HCT116 (cell line): ENCODE results near the gene THOC6. TPM values are rescaled to one million over a fixed set of nuclear protein-coding genes. Genes with fewer than 3 reads are reported as not detected.

Source experiments
- ATAC-seq: fragments of 200-7000 bp; cut with Tn5 transposase; 2 replicates; pipeline ENCODE4 v1.9.1; 2020; ENCODE audit warnings: mild to moderate bottlenecking, moderate library complexity
- BruUV-seq: library from RNA; stranded (reverse); fragments of 400-500 nt; replicated peaks from 2 replicates; lab custom pipeline; 2021; lab: Mats Ljungman, UMichigan
- CTCF ChIA-PET: fragments of 300-600 bp; sonication (Branson Sonifier 250); formaldehyde crosslinking; loops from one replicate; lab custom pipeline; 2021; ENCODE audit warnings: antibody characterized with exemption; lab: Charles Lee
- POLR2A ChIA-PET: fragments of 300-600, 350-600 bp; sonication (Branson Sonifier 250); formaldehyde crosslinking; loops from one replicate; lab custom pipeline; 2021; ENCODE audit warnings: antibody characterized with exemption; lab: Charles Lee
- RAD21 ChIA-PET, 2 experiments: fragments of 300-600 bp; sonication (Branson Sonifier 250); formaldehyde crosslinking; loops; one replicate each; lab custom pipeline; 2023; ENCODE audit warnings: low total read pairs in 2 of 2; ENCODE audit not compliant: uncharacterized antibody in 2 of 2, unreplicated experiment in 2 of 2, low non-redundant PET in 1 of 2; lab: Charles Lee
- DNase-seq: peaks from one replicate; pipeline ENCODE4 v3.0.0-alpha.2; 2010; ENCODE audit warnings: low read depth, low spot score
- H2AFZ ChIP-seq: fragments of 200-600 bp; shearing (Covaris generic), sonication (generic); 2 replicates; pipeline ENCODE4 v1.6.1; 2017; ENCODE audit warnings: low read depth, mixed run types, mixed read lengths, antibody characterized with exemption, low read length; ENCODE audit not compliant: poor library complexity, severe bottlenecking
- H3K27ac ChIP-seq: 2 replicates; pipeline ENCODE4 v1.5.1; 2012; ENCODE audit warnings: low read depth, low read length
- H3K27me3 ChIP-seq: fragments of 200-600 bp; sonication (generic); 2 replicates; pipeline ENCODE4 v1.6.1; 2016; ENCODE audit warnings: mixed run types, low read length, mixed read lengths; ENCODE audit not compliant: insufficient read depth
- H3K36me3 ChIP-seq, 2 experiments: fragments of 200-500 bp in 1 of 2; fragments of 200-600 bp in 1 of 2; sonication (Bioruptor generic) in 1 of 2; sonication (generic) in 1 of 2; 2 replicates each; pipeline versions ENCODE4 v1.5.1 to v1.6.1; 2014 to 2016; ENCODE audit warnings: low read length in 2 of 2, inconsistent platforms in 1 of 2, mixed read lengths in 1 of 2, mixed run types in 1 of 2; ENCODE audit not compliant: insufficient read depth in 2 of 2, control insufficient read depth in 1 of 2
- H3K4me1 ChIP-seq, 2 experiments: fragments of 200-600 bp in 1 of 2; sonication (generic) in 1 of 2; 2 replicates each; pipeline versions ENCODE4 v1.5.1 to v1.6.1; 2012 to 2017; ENCODE audit warnings: low read length in 2 of 2, inconsistent platforms in 1 of 2, mild to moderate bottlenecking in 1 of 2, mixed read lengths in 1 of 2, mixed run types in 1 of 2, moderate library complexity in 1 of 2; ENCODE audit not compliant: insufficient read depth in 2 of 2, control insufficient read depth in 1 of 2
- H3K4me2 ChIP-seq: fragments of 200-600 bp; sonication (generic); 2 replicates; pipeline ENCODE4 v1.6.1; 2017; ENCODE audit warnings: mixed run types, low read length, mixed read lengths
- H3K4me3 ChIP-seq, 2 experiments: fragments of 200-600 bp in 1 of 2; sonication (generic) in 1 of 2; replicated peaks in 1 of 2; 2 replicates each; pipeline ENCODE4 v1.5.1; 2011 to 2016; ENCODE audit warnings: low read length in 2 of 2, control low read depth in 1 of 2, low read depth in 1 of 2, mild to moderate bottlenecking in 1 of 2, mixed read lengths in 1 of 2, mixed run types in 1 of 2
- H3K79me2 ChIP-seq: fragments of 200-600 bp; sonication (generic); 2 replicates; pipeline ENCODE4 v1.6.1; 2017; ENCODE audit warnings: mild to moderate bottlenecking, mixed run types, low read length, moderate library complexity, mixed read lengths; ENCODE audit not compliant: insufficient read depth
- H3K9ac ChIP-seq: fragments of 200-600 bp; sonication (generic); 2 replicates; pipeline ENCODE4 v1.6.1; 2016; ENCODE audit warnings: low read length, mixed read lengths
- H3K9me2 ChIP-seq: fragments of 200-600 bp; sonication (generic), shearing (Covaris generic); 2 replicates; pipeline ENCODE4 v1.6.1; 2017; ENCODE audit warnings: mixed run types, mild to moderate bottlenecking, moderate library complexity; ENCODE audit not compliant: insufficient read depth
- H3K9me3 ChIP-seq, 2 experiments: fragments of 200-500 bp in 1 of 2; fragments of 200-600 bp in 1 of 2; sonication (Bioruptor generic) in 1 of 2; sonication (generic) in 1 of 2; 2 replicates each; pipeline ENCODE4 v1.6.1; 2014 to 2017; ENCODE audit warnings: low read length in 2 of 2, mixed read lengths in 2 of 2, inconsistent platforms in 1 of 2, low read depth in 1 of 2, mild to moderate bottlenecking in 1 of 2, mixed run types in 1 of 2, moderate library complexity in 1 of 2; ENCODE audit not compliant: control insufficient read depth in 1 of 2, insufficient read depth in 1 of 2
- H4K20me1 ChIP-seq: fragments of 200-600 bp; sonication (generic), shearing (Covaris generic); 2 replicates; pipeline ENCODE4 v1.6.1; 2017; ENCODE audit warnings: mixed run types, mild to moderate bottlenecking, moderate library complexity; ENCODE audit not compliant: insufficient read depth
- ATF3 ChIP-seq: IDR thresholded peaks from 2 replicates; pipeline ENCODE4 v1.6.1; 2012
- CBX3 ChIP-seq: IDR thresholded peaks from 2 replicates; pipeline ENCODE4 v1.6.1; 2012; ENCODE audit warnings: low read depth
- CTCF ChIP-seq, 3 experiments: fragments of 200-600 bp in 1 of 3; sonication (generic) in 1 of 3; IDR thresholded peaks in 2 of 3; conservative IDR thresholded peaks in 1 of 3; 2 replicates each; pipeline ENCODE4 v1.5.1; 2012 to 2017; ENCODE audit warnings: low read depth in 2 of 3, low read length in 2 of 3, antibody characterized with exemption in 1 of 3, borderline replicate concordance in 1 of 3, control low read depth in 1 of 3, mild to moderate bottlenecking in 1 of 3, mixed read lengths in 1 of 3, mixed run types in 1 of 3, moderate library complexity in 1 of 3; ENCODE audit not compliant: insufficient read depth in 1 of 3
- EZH2 ChIP-seq: fragments of 200-600 bp; sonication (generic); IDR thresholded peaks from 2 replicates; pipeline ENCODE4 v1.6.1; 2017; ENCODE audit warnings: antibody characterized with exemption, mixed run types
- EZH2phosphoT487 ChIP-seq: fragments of 200-600 bp; IDR thresholded peaks from 2 replicates; pipeline ENCODE4 v1.6.1; 2018; ENCODE audit warnings: antibody characterized with exemption, borderline replicate concordance
- FOSL1 ChIP-seq: IDR thresholded peaks from 2 replicates; pipeline ENCODE4 v1.6.1; 2012; ENCODE audit warnings: low read depth
- JUND ChIP-seq: IDR thresholded peaks from 2 replicates; pipeline ENCODE4 v1.6.1; 2012
- POLR2A ChIP-seq: IDR thresholded peaks from 2 replicates; pipeline ENCODE4 v1.7.0; 2011; ENCODE audit warnings: borderline replicate concordance; ENCODE audit not compliant: insufficient read depth, insufficient read length; ENCODE audit errors: extremely low read depth
- POLR2AphosphoS5 ChIP-seq: IDR thresholded peaks from 2 replicates; pipeline ENCODE4 v1.6.1; 2011; ENCODE audit warnings: mild to moderate bottlenecking, low read depth, low read length, moderate library complexity
- RAD21 ChIP-seq: IDR thresholded peaks from 2 replicates; pipeline ENCODE4 v1.6.1; 2012; ENCODE audit warnings: low read depth, mild to moderate bottlenecking
- SIN3A ChIP-seq: IDR thresholded peaks from 2 replicates; pipeline ENCODE4 v1.6.1; 2012; ENCODE audit warnings: low read depth
- SRF ChIP-seq: IDR thresholded peaks from 2 replicates; pipeline ENCODE4 v1.6.1; 2012; ENCODE audit warnings: low read depth
- TCF7L2 ChIP-seq: IDR thresholded peaks from 2 replicates; pipeline ENCODE4 v1.7.0; 2011; ENCODE audit warnings: borderline replicate concordance, inconsistent platforms; ENCODE audit not compliant: insufficient read depth, insufficient read length; ENCODE audit errors: extremely low read depth
- YY1 ChIP-seq: IDR thresholded peaks from 2 replicates; pipeline ENCODE4 v1.6.1; 2011; ENCODE audit warnings: low read length, low read depth, moderate library complexity, mild to moderate bottlenecking; ENCODE audit not compliant: insufficient replicate concordance; ENCODE audit errors: extremely low read depth
- ZBTB33 ChIP-seq: IDR thresholded peaks from 2 replicates; pipeline ENCODE4 v1.6.1; 2011; ENCODE audit warnings: mild to moderate bottlenecking, low read length, moderate library complexity; ENCODE audit not compliant: insufficient replicate concordance; ENCODE audit errors: extremely low read depth
- ZFX ChIP-seq: fragments of 450-650 bp; IDR thresholded peaks from 2 replicates; pipeline ENCODE4 v1.6.1; 2017
- ZNF274 ChIP-seq: fragments of 200-500 bp; sonication (Bioruptor generic); IDR thresholded peaks from 2 replicates; pipeline ENCODE4 v1.6.1; 2014; ENCODE audit warnings: mild to moderate bottlenecking, low read depth, low read length, inconsistent platforms
- intact Hi-C: fragments of 100-400 bp; cut with micrococcal nuclease; formaldehyde crosslinking; loops from 2 replicates; pipeline ENCODE4 v1.10.0; 2022
- total RNA-seq: library from RNA; stranded (reverse); gene quantifications from one replicate; pipeline ENCODE4 v1.2.1, GENCODE V29; 2021; ENCODE audit not compliant: unreplicated experiment

THOC6 gene
- total RNA-seq, 1 experiment from 2014 or later, result 62.9 TPM

GRCh38 chr16:3049921-3050481 lies 26.2 kb downstream of the THOC6 start:
- Histone ChIP-seq H3K79me2 (no peaks in the 10 kb centered on the region), H3K9me2 (no peaks in the 10 kb centered on the region), H3K36me3 (no peaks in the 10 kb centered on the region), H3K27me3 (no peaks in the 10 kb centered on the region), H3K4me2 (no peak overlapping the region), H3K4me3 (no peak overlapping the region), H3K27ac (no peak overlapping the region), H3K9ac (no peak overlapping the region), H3K4me1 (peaks cover 0 to 27% of the 10 kb centered on the region in 2 experiments; a peak in 1 of 4 replicates), H2AFZ (no peak overlapping the region), H4K20me1 (no peaks in the 10 kb centered on the region), H3K9me3 (no peaks in the 10 kb centered on the region)
- intact Hi-C loops, result loop anchor here (10.0 kb wide), 1 partner anchor 125 kb away; no protein-coding TSS in a partner anchor
- no peak for TF ChIP-seq ZNF274
- TF ChIP-seq SIN3A, result no peak
- TF ChIP-seq CBX3, result no peak
- TF ChIP-seq ZFX, result no peak
- no peak for TF ChIP-seq SRF
- no peak for TF ChIP-seq POLR2AphosphoS5
- no peak for TF ChIP-seq POLR2A
- no peak for TF ChIP-seq CTCF (IDR thresholded peaks at IDR 0.05 in 2 of 3, conservative IDR thresholded peaks at IDR 0.05 in 1 of 3; ENCODE audit: borderline replicate concordance in 1 of 3, insufficient read depth in 1 of 3, low read depth in 2 of 3, low read length in 2 of 3)
- no peak for TF ChIP-seq EZH2phosphoT487
- no peak for TF ChIP-seq TCF7L2
- no peak for TF ChIP-seq FOSL1
- TF ChIP-seq YY1, result no peak
- no peak for TF ChIP-seq ZBTB33
- no peak for TF ChIP-seq EZH2
- TF ChIP-seq RAD21, result no peak
- no peak for TF ChIP-seq JUND
- no peak for TF ChIP-seq ATF3
- ChIA-PET POLR2A (interaction anchor here (1.3 kb wide), 1 partner anchor 10 kb away, joined by 3 read pairs; no protein-coding TSS in a partner anchor), CTCF (interaction anchor here (4.3 kb wide), 1 partner anchor 9 kb away, joined by 16 read pairs; no protein-coding TSS in a partner anchor), RAD21 (no interaction called here)
- BruUV-seq, result no TSS peak
- DNase-seq (no peak), ATAC-seq (no peak)
